HepG2 (cell line): ENCODE measurements around the gene ARID1A. TPM values are rescaled to one million over a fixed set of nuclear protein-coding genes. Genes with fewer than 3 reads are reported as not detected.
A peak's percentile ranks its signal among the peaks of the same experiment; 100 is the strongest.

Experiments
- DR1 ChIP-seq: sonication (generic); formaldehyde crosslinking; IDR thresholded peaks from 2 replicates; pipeline ENCODE4 v1.8.0; 2021; ENCODE audit warnings: mild to moderate bottlenecking, missing genetic modification reagents, inconsistent platforms
- GFI1 ChIP-seq: sonication (generic); formaldehyde crosslinking; IDR thresholded peaks from 2 replicates; pipeline ENCODE4 v1.5.0; 2020; ENCODE audit warnings: missing genetic modification reagents, mild to moderate bottlenecking, borderline replicate concordance
- MZF1 ChIP-seq: sonication (generic); formaldehyde crosslinking; IDR thresholded peaks from 2 replicates; pipeline ENCODE4 v1.8.1; 2023; ENCODE audit warnings: mild to moderate bottlenecking, missing genetic modification reagents, borderline replicate concordance
- NAIF1 ChIP-seq: sonication (generic); formaldehyde crosslinking; IDR thresholded peaks from 2 replicates; pipeline ENCODE4 v1.5.0; 2020; ENCODE audit warnings: mild to moderate bottlenecking, missing genetic modification reagents, borderline replicate concordance
- NCOA5 ChIP-seq: sonication (generic); formaldehyde crosslinking; IDR thresholded peaks from 2 replicates; pipeline ENCODE4 v1.4.0; 2020; ENCODE audit warnings: missing genetic modification reagents
- NFE2 ChIP-seq: sonication (generic); formaldehyde crosslinking; IDR thresholded peaks from 2 replicates; pipeline ENCODE4 v1.4.0; 2020; ENCODE audit warnings: missing genetic modification reagents
- PAX8 ChIP-seq: sonication (generic); formaldehyde crosslinking; IDR thresholded peaks from 2 replicates; pipeline ENCODE4 v1.8.0; 2022; ENCODE audit warnings: mild to moderate bottlenecking, missing genetic modification reagents, borderline replicate concordance
- RARA ChIP-seq: IDR thresholded peaks from 2 replicates; pipeline ENCODE4 v1.6.1; 2016; ENCODE audit warnings: missing genetic modification reagents, missing compliant biosample characterization
- SALL1 ChIP-seq: sonication (generic); formaldehyde crosslinking; IDR thresholded peaks from 2 replicates; pipeline ENCODE4 v1.8.0; 2022; ENCODE audit warnings: mild to moderate bottlenecking, missing genetic modification reagents
- SMARCC2 ChIP-seq: fragments of 450-650 bp; IDR thresholded peaks from 2 replicates; pipeline ENCODE4 v1.6.1; 2017; ENCODE audit warnings: antibody characterized with exemption, mild to moderate bottlenecking
- SRF ChIP-seq: IDR thresholded peaks from 2 replicates; pipeline ENCODE4 v1.6.1; 2011; ENCODE audit warnings: mild to moderate bottlenecking, low read depth, low read length, moderate library complexity
- SUZ12 ChIP-seq: fragments of 150-350 bp; IDR thresholded peaks from 2 replicates; pipeline ENCODE4 v1.6.1; 2014; ENCODE audit warnings: low read depth, low read length
- ZFAT ChIP-seq: sonication (generic); formaldehyde crosslinking; conservative IDR thresholded peaks from 2 replicates; pipeline ENCODE4 v1.8.1; 2023; ENCODE audit warnings: missing genetic modification reagents, inconsistent platforms
- ZKSCAN1 ChIP-seq: fragments of 150-350 bp; IDR thresholded peaks from 2 replicates; pipeline ENCODE4 v1.6.1; 2014; ENCODE audit warnings: low read length
- ZNF138 ChIP-seq: sonication (generic); formaldehyde crosslinking; IDR thresholded peaks from 2 replicates; pipeline ENCODE4 v1.5.0; 2020; ENCODE audit warnings: mild to moderate bottlenecking, low read depth, missing genetic modification reagents
- ZNF317 ChIP-seq: sonication (generic); formaldehyde crosslinking; IDR thresholded peaks from 2 replicates; pipeline ENCODE4 v1.5.0; 2020; ENCODE audit warnings: mild to moderate bottlenecking, missing genetic modification reagents
- ZNF543 ChIP-seq: sonication (generic); formaldehyde crosslinking; IDR thresholded peaks from 2 replicates; pipeline ENCODE4 v1.4.0; 2020; ENCODE audit warnings: mild to moderate bottlenecking, missing genetic modification reagents
- ZNF562 ChIP-seq: sonication (generic); formaldehyde crosslinking; IDR thresholded peaks from 2 replicates; pipeline ENCODE4 v1.8.0; 2022; ENCODE audit warnings: missing genetic modification reagents, borderline replicate concordance
- ZNF577 ChIP-seq: sonication (generic); formaldehyde crosslinking; IDR thresholded peaks from 2 replicates; pipeline ENCODE4 v1.4.0; 2020; ENCODE audit warnings: mild to moderate bottlenecking, low read depth, missing genetic modification reagents, borderline replicate concordance
- ZNF792 ChIP-seq: IDR thresholded peaks from 2 replicates; pipeline ENCODE4 v1.6.1; 2016
- polyA plus RNA-seq, 8 experiments: library from polyadenylated mRNA; depleted of rRNA in 3 of 8; stranded (reverse) in 7 of 8; unstranded in 1 of 8; fragments of >200 nt; fragmentation: Illumina TruSeq in 4 of 8; extraction: Trizol in 4 of 8; gene quantifications; 2 replicates each; pipeline versions ENCODE4 v1.2.1 to v1.2.3, GENCODE V29; 2011 to 2016; ENCODE audit warnings: low read depth in 4 of 8, missing spikeins in 1 of 8, mixed read lengths in 1 of 8; ENCODE audit not compliant: insufficient read depth in 1 of 8
- total RNA-seq, 5 experiments: library from RNA; depleted of rRNA; stranded (reverse); fragments of >200 nt; fragmentation: Illumina TruSeq; extraction: Trizol; gene quantifications; 2 replicates each; pipeline ENCODE4 v1.2.3, GENCODE V29; 2016; ENCODE audit warnings: low read depth in 1 of 5
- TF ChIP-seq, protein P1 (sequence below): sonication (generic); formaldehyde crosslinking; IDR thresholded peaks from 2 replicates; pipeline ENCODE4 v1.9.0; 2021; ENCODE audit warnings: missing genetic modification reagents, borderline replicate concordance
- TF ChIP-seq, protein P2 (sequence below): sonication (generic); formaldehyde crosslinking; IDR thresholded peaks from 2 replicates; pipeline ENCODE4 v1.5.1; 2020; ENCODE audit warnings: missing genetic modification reagents, mild to moderate bottlenecking, borderline replicate concordance
- TF ChIP-seq, protein P3 (sequence below): sonication (generic); formaldehyde crosslinking; IDR thresholded peaks from 2 replicates; pipeline ENCODE4 v1.4.0; 2020; ENCODE audit warnings: mild to moderate bottlenecking, low read depth, missing genetic modification reagents
- TF ChIP-seq, protein P4 (sequence below): sonication (generic); formaldehyde crosslinking; IDR thresholded peaks from 2 replicates; pipeline ENCODE4 v1.5.1; 2020; ENCODE audit warnings: mild to moderate bottlenecking, moderate library complexity, missing genetic modification reagents
- TF ChIP-seq, protein P5 (sequence below): sonication (generic); formaldehyde crosslinking; IDR thresholded peaks from 2 replicates; pipeline ENCODE4 v1.4.0; 2020; ENCODE audit warnings: mild to moderate bottlenecking, missing genetic modification reagents

ARID1A gene
- total and polyA plus RNA-seq, 2 of the 13 experiments (the other 11 are each of a cell fraction or from before 2014, with no cell fraction given), result 11.9 to 15.9 TPM

DNA sequence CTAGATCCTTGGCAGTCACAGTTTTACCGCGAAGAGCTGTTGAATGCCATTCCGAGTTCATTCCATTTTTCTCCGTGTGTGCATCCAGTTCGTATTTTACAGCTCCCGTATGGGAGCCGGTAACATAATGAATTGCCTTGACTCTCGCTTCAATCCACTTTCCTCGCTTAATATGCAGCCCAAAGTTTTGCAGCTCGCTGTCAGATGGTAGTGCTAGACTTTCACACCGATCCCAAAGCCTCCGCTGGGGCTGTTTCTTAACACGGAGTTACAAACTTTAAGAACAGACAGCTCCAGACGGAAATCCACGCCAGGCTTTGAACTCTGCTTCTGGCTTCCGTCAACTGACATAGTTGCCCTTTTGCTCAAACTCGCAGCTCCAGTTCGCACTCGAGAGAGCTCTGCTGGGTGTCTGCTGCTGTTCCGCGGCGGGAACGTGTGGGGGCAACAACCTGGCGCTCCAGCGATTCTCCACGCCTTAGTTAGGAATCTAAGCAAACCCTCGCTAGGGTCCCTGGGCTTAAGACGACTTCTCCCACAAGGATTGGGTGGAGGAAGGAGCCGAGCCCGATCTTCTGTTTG, 3.5 kb upstream of the ARID1A start (continued):
- TF ChIP-seq, protein P1, sequence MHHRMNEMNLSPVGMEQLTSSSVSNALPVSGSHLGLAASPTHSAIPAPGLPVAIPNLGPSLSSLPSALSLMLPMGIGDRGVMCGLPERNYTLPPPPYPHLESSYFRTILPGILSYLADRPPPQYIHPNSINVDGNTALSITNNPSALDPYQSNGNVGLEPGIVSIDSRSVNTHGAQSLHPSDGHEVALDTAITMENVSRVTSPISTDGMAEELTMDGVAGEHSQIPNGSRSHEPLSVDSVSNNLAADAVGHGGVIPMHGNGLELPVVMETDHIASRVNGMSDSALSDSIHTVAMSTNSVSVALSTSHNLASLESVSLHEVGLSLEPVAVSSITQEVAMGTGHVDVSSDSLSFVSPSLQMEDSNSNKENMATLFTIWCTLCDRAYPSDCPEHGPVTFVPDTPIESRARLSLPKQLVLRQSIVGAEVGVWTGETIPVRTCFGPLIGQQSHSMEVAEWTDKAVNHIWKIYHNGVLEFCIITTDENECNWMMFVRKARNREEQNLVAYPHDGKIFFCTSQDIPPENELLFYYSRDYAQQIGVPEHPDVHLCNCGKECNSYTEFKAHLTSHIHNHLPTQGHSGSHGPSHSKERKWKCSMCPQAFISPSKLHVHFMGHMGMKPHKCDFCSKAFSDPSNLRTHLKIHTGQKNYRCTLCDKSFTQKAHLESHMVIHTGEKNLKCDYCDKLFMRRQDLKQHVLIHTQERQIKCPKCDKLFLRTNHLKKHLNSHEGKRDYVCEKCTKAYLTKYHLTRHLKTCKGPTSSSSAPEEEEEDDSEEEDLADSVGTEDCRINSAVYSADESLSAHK, result no peak
- TF ChIP-seq RARA (CRISPR knock-in tag), result peak; percentile 23; the same call in 1 of the 2 replicates
- no peak for TF ChIP-seq NCOA5
- TF ChIP-seq NFE2, result no peak
- no peak for TF ChIP-seq ZNF138 (CRISPR knock-in tag)
- TF ChIP-seq DR1 (CRISPR knock-in tag), result no peak
- peak; percentile 58; the same call in 1 of the 2 replicates for TF ChIP-seq ZNF792 (CRISPR knock-in tag)
- TF ChIP-seq, protein P2, sequence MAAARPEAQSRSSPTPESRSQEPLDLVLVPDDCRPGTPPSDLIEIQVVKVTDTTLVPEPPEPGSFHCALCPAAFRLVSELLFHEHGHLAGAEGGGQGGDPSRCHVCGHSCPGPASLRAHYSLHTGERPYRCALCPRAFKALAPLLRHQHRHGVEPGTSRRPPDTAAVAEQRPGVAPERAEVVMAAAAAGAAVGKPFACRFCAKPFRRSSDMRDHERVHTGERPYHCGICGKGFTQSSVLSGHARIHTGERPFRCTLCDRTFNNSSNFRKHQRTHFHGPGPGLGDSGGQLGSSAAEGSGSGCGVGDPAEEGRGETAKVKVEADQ (CRISPR knock-in tag), result no peak
- no peak for TF ChIP-seq MZF1 (CRISPR knock-in tag)
- TF ChIP-seq SUZ12, result no peak
- TF ChIP-seq ZNF577, result no peak
- TF ChIP-seq ZKSCAN1, result no peak; the same call in 1 of the 2 replicates
- no peak for TF ChIP-seq SRF
- no peak; the same call in 1 of the 2 replicates for TF ChIP-seq ZNF543 (CRISPR knock-in tag)
- TF ChIP-seq, protein P3, sequence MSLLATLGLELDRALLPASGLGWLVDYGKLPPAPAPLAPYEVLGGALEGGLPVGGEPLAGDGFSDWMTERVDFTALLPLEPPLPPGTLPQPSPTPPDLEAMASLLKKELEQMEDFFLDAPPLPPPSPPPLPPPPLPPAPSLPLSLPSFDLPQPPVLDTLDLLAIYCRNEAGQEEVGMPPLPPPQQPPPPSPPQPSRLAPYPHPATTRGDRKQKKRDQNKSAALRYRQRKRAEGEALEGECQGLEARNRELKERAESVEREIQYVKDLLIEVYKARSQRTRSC (CRISPR knock-in tag), result no peak
- no peak for TF ChIP-seq PAX8 (CRISPR knock-in tag)
- peak; percentile 42 for TF ChIP-seq SALL1
- no peak for TF ChIP-seq GFI1
- 0 out of 2 replicates have a peak, but pooled peaks have one; percentile 25 for TF ChIP-seq ZNF317 (CRISPR knock-in tag)
- TF ChIP-seq, protein P4, sequence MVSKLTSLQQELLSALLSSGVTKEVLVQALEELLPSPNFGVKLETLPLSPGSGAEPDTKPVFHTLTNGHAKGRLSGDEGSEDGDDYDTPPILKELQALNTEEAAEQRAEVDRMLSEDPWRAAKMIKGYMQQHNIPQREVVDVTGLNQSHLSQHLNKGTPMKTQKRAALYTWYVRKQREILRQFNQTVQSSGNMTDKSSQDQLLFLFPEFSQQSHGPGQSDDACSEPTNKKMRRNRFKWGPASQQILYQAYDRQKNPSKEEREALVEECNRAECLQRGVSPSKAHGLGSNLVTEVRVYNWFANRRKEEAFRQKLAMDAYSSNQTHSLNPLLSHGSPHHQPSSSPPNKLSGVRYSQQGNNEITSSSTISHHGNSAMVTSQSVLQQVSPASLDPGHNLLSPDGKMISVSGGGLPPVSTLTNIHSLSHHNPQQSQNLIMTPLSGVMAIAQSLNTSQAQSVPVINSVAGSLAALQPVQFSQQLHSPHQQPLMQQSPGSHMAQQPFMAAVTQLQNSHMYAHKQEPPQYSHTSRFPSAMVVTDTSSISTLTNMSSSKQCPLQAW (CRISPR knock-in tag), result no peak; the same call in 1 of the 2 replicates
- no peak for TF ChIP-seq ZFAT (CRISPR knock-in tag)
- no peak for TF ChIP-seq SMARCC2
- no peak for TF ChIP-seq NAIF1
- no peak for TF ChIP-seq ZNF562 (CRISPR knock-in tag)
- TF ChIP-seq, protein P5, sequence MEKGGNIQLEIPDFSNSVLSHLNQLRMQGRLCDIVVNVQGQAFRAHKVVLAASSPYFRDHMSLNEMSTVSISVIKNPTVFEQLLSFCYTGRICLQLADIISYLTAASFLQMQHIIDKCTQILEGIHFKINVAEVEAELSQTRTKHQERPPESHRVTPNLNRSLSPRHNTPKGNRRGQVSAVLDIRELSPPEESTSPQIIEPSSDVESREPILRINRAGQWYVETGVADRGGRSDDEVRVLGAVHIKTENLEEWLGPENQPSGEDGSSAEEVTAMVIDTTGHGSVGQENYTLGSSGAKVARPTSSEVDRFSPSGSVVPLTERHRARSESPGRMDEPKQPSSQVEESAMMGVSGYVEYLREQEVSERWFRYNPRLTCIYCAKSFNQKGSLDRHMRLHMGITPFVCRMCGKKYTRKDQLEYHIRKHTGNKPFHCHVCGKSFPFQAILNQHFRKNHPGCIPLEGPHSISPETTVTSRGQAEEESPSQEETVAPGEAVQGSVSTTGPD (CRISPR knock-in tag), result no peak
